Renal cortical epithelial cell (primary cell): ENCODE data around the gene C10orf120. TPM values are rescaled to one million over a fixed set of nuclear protein-coding genes. Genes with fewer than 3 reads are reported as not detected.

Experiments
- DNase-seq: peaks from one replicate; pipeline ENCODE4 v3.0.0-alpha.2; 2011; ENCODE audit warnings: low read depth
- total RNA-seq: library from RNA; depleted of rRNA; stranded (reverse); fragments of >200 nt; gene quantifications from 2 replicates; pipeline ENCODE4 v1.2.3, GENCODE V29; 2014

Gene C10orf120
- total RNA-seq, 1 donor from 2014 or later = not detected

- DNase-seq = peak; percentile 29
These were observed 4.1 kb upstream of the C10orf120 start for GRCh38 chr10:122703483-122704448.

GRCh38 chr10:122702275-122702674 is 2.6 kb upstream of the C10orf120 start:
- no peak for DNase-seq

- DNase-seq = no peak
These were observed 2.0 kb upstream of the C10orf120 start for GRCh38 chr10:122701652-122702051.

- no peak for DNase-seq
These were observed 3.0 kb downstream of the C10orf120 start for GRCh38 chr10:122696687-122697086.

- no peak for DNase-seq
These were observed 6.9 kb downstream of the C10orf120 start for GRCh38 chr10:122692744-122693143.

GRCh38 chr10:122689146-122689820 is 10.4 kb downstream of the C10orf120 start:
- no peak for DNase-seq

GRCh38 chr10:122688293-122688989 is 11.2 kb downstream of the C10orf120 start:
- peak; percentile 5 for DNase-seq

GRCh38 chr10:122682522-122682921 is 17.1 kb downstream of the C10orf120 start:
- DNase-seq = no peak

- no peak for DNase-seq
These were observed 21.4 kb downstream of the C10orf120 start for GRCh38 chr10:122678266-122678665.

GRCh38 chr10:122675278-122675677 is 24.4 kb downstream of the C10orf120 start:
- no peak for DNase-seq

GRCh38 chr10:122674781-122675180 is 24.9 kb downstream of the C10orf120 start:
- no peak for DNase-seq

- no peak for DNase-seq
These were observed 25.9 kb downstream of the C10orf120 start for GRCh38 chr10:122673731-122674130.

- DNase-seq = no peak
These were observed 26.4 kb downstream of the C10orf120 start for GRCh38 chr10:122673269-122673668.

GRCh38 chr10:122672655-122673054 is 27.0 kb downstream of the C10orf120 start:
- no peak for DNase-seq

GRCh38 chr10:122671355-122671754 is 28.3 kb downstream of the C10orf120 start:
- no peak for DNase-seq

GRCh38 chr10:122669842-122670241 is 29.8 kb downstream of the C10orf120 start:
- DNase-seq = no peak

- no peak for DNase-seq
These were observed 30.6 kb downstream of the C10orf120 start for GRCh38 chr10:122669045-122669444.

GRCh38 chr10:122665946-122666345 is 33.7 kb downstream of the C10orf120 start:
- DNase-seq = no peak

- no peak for DNase-seq
These were observed 34.3 kb downstream of the C10orf120 start for GRCh38 chr10:122665329-122665860.

GRCh38 chr10:122664501-122664900 is 35.1 kb downstream of the C10orf120 start:
- no peak for DNase-seq

- DNase-seq = no peak
These were observed 36.0 kb downstream of the C10orf120 start for GRCh38 chr10:122663516-122664130.

GRCh38 chr10:122662231-122662630 is 37.4 kb downstream of the C10orf120 start:
- DNase-seq = no peak
